ENCODE data around the gene TADA1. TPM values are rescaled to one million over a fixed set of nuclear protein-coding genes. Genes with fewer than 3 reads are reported as not detected.

TADA1 gene
- total and polyA plus RNA-seq, 12 donors = 5.8 to 23.1 (median 13.1) TPM

- Histone ChIP-seq H3K4me1 (replicated peaks in 1 of 2) (no peaks in the 10 kb centered on the region), H3K27me3 (no peaks in the 10 kb centered on the region), H3K36me3 (replicated peaks in 1 of 2) (no peaks in the 10 kb centered on the region), H3K9me3 (replicated peaks in 1 of 3) (no peaks in the 10 kb centered on the region), H3K4me3 (no peak overlapping the region), H3K27ac (no peak overlapping the region)
- TF ChIP-seq CTCF (IDR thresholded peaks at IDR 0.05) (no peak), POLR2A (IDR thresholded peaks at IDR 0.05) (no peak)
- DNase-seq = no peak
- intact Hi-C loops (cut with DNase I) = no loop called here
- 52 to 62% (median 60%) methylated on average over 7 of the region's 7 CpGs for WGBS, 4 donors
Measured at GRCh38 chr1:166822385-166822784, 53.7 kb downstream of the TADA1 start.

- Histone ChIP-seq H3K27ac (no peak overlapping the region), H3K27me3 (no peaks in the 10 kb centered on the region), H3K36me3 (replicated peaks in 1 of 2) (no peaks in the 10 kb centered on the region), H3K9me3 (replicated peaks in 1 of 3) (no peaks in the 10 kb centered on the region), H3K4me1 (replicated peaks in 1 of 2) (no peaks in the 10 kb centered on the region), H3K4me3 (no peak overlapping the region)
- intact Hi-C loops (cut with DNase I) = no loop called here
- WGBS, 4 donors = 60 to 77% (median 73%) methylated on average over 2 of the region's 2 CpGs
- no peak for DNase-seq
- TF ChIP-seq POLR2A (IDR thresholded peaks at IDR 0.05) (no peak), CTCF (IDR thresholded peaks at IDR 0.05) (no peak)
Measured at GRCh38 chr1:166819974-166820373, 56.1 kb downstream of the TADA1 start.

- no peak for DNase-seq
- H3K36me3 ChIP-seq (replicated peaks in 1 of 2) = no peaks in the 10 kb centered on the region
- 56 to 76% (median 63%) methylated on average over 2 of the region's 2 CpGs for WGBS, 4 donors
Measured at GRCh38 chr1:166814611-166815010, 61.5 kb downstream of the TADA1 start.

GRCh38 chr1:166813508-166814223, 62.4 kb downstream of the TADA1 start:
- intact Hi-C loops (cut with DNase I) = no loop called here

More at GRCh38 chr1:166814611-166815010, 61.5 kb downstream of the TADA1 start:
- Histone ChIP-seq H3K4me3 (no peak overlapping the region), H3K27me3 (no peaks in the 10 kb centered on the region), H3K9me3 (replicated peaks in 1 of 3) (no peaks in the 10 kb centered on the region), H3K4me1 (replicated peaks in 1 of 2) (no peaks in the 10 kb centered on the region), H3K27ac (no peak overlapping the region)
- no peak for TF ChIP-seq POLR2A (IDR thresholded peaks at IDR 0.05)
- TF ChIP-seq CTCF (IDR thresholded peaks at IDR 0.05) = no peak
- intact Hi-C loops (cut with DNase I) = no loop called here

More at GRCh38 chr1:166813508-166814223, 62.4 kb downstream of the TADA1 start:
- TF ChIP-seq CTCF (IDR thresholded peaks at IDR 0.05) (no peak), POLR2A (IDR thresholded peaks at IDR 0.05) (no peak)
- H3K27me3 ChIP-seq = no peaks in the 10 kb centered on the region
- H3K9me3 ChIP-seq (replicated peaks in 1 of 3) = no peaks in the 10 kb centered on the region
- no peak overlapping the region for H3K4me3 ChIP-seq
- no peak for DNase-seq
- H3K36me3 ChIP-seq (replicated peaks in 1 of 2) = no peaks in the 10 kb centered on the region
- no peak overlapping the region for H3K27ac ChIP-seq
- 23 to 56% (median 51%) methylated on average over 2 of the region's 2 CpGs for WGBS, 4 donors
- H3K4me1 ChIP-seq (replicated peaks in 1 of 2) = no peaks in the 10 kb centered on the region
